GM12864 (cell line): ENCODE results near the gene MSRB3.

Experiments
- DNase-seq: peaks from one replicate; pipeline ENCODE4 v3.0.0-alpha.2; 2011; ENCODE audit warnings: low read depth
- H3K4me3 ChIP-seq: 2 replicates; pipeline ENCODE4 v1.5.1; 2011; ENCODE audit warnings: mild to moderate bottlenecking, low read depth, low read length, control low read depth
- TF ChIP-seq, protein P1 (sequence below): IDR thresholded peaks from 2 replicates; pipeline ENCODE4 v1.5.1; 2011; ENCODE audit warnings: low read depth, mild to moderate bottlenecking, moderate library complexity, low read length, control low read depth, inconsistent platforms; ENCODE audit errors: missing control alignments

The MSRB3 gene

DNA sequence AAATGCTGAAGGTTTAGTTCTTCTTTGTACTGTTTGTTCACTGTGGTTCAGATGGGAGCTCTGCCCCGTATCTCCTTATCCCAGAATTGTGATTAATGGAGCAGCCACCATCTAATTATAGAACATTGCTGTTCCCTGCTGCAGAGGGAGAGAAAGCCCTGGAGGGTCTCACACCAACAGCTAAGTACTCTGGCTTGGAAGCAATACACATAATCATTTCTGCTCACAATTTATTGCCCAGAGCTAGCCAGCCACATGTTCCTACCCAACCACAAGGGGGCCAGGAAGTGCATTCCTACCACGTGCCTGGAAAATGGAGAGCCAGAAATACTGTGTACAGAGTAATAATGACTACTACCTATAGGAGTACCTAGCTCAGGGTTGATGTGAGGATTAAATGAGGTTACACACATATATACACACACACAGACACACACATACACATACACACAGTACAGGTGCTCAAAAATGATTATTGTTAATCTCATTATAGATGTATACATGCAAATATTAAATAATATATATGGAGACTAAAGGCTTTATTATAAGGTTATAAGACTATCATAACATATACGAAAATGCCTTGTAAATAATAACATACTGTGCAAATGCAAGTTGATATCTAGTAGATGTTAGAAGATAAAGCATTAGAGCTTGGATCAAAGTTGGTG is 22.3 kb downstream of the MSRB3 start:
- no peak overlapping the region for H3K4me3 ChIP-seq
- DNase-seq: no peak
- TF ChIP-seq, protein P1, sequence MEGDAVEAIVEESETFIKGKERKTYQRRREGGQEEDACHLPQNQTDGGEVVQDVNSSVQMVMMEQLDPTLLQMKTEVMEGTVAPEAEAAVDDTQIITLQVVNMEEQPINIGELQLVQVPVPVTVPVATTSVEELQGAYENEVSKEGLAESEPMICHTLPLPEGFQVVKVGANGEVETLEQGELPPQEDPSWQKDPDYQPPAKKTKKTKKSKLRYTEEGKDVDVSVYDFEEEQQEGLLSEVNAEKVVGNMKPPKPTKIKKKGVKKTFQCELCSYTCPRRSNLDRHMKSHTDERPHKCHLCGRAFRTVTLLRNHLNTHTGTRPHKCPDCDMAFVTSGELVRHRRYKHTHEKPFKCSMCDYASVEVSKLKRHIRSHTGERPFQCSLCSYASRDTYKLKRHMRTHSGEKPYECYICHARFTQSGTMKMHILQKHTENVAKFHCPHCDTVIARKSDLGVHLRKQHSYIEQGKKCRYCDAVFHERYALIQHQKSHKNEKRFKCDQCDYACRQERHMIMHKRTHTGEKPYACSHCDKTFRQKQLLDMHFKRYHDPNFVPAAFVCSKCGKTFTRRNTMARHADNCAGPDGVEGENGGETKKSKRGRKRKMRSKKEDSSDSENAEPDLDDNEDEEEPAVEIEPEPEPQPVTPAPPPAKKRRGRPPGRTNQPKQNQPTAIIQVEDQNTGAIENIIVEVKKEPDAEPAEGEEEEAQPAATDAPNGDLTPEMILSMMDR: peak; percentile 35

DNA sequence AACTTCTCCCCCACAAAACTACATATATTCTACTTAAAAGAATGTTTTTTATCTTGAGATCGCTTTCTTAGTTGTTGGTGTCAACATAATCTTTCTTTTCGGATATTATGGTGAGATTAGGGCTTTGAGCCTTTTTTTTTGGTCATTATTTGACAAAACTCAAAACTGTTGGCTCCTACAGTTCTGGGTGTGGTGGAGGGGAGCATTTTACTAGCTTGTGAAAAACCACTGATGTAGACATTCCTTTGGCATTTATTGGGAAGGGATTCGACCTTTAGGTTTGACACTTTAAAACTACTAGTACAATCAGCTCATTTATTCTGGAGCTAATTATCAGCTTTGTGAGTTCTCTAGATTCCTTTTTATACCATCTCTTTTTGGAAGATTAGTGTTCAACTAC is 24.4 kb downstream of the MSRB3 start:
- TF ChIP-seq, protein P1: no peak
- no peak for DNase-seq
- H3K4me3 ChIP-seq: no peak overlapping the region

GRCh38 chr12:65305346-65305950 is 27.0 kb downstream of the MSRB3 start:
- DNase-seq: no peak
- no peak overlapping the region for H3K4me3 ChIP-seq
- TF ChIP-seq, protein P1: no peak

GRCh38 chr12:65306366-65307168 is 28.1 kb downstream of the MSRB3 start:
- TF ChIP-seq, protein P1: peak; percentile 55

GRCh38 chr12:65307169-65307501 is 28.7 kb downstream of the MSRB3 start:
- DNase-seq: no peak
- no peak overlapping the region for H3K4me3 ChIP-seq
- TF ChIP-seq, protein P1: no peak

More at GRCh38 chr12:65306366-65307168, 28.1 kb downstream of the MSRB3 start:
- DNase-seq: no peak
- no peak overlapping the region for H3K4me3 ChIP-seq

DNA sequence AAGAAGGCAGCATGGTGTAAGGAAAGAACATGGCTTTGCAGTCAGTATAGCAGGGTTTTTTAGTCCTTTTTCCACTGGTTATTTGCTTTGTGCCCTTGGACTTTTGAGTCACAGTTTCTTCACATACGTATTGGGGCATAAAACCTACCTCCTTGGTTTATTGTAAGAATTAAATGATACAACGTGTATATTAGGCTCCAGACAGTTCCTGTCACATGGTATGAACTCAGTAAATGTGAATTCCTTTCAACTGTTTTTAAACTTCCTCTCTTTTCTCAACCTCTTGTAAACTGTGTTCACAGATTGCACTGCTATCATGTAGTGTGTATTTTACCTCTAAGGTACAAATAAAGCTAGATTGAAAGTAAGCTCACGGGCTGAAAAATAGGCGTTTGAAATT is 29.5 kb downstream of the MSRB3 start:
- DNase-seq: no peak
- H3K4me3 ChIP-seq: no peak overlapping the region
- TF ChIP-seq, protein P1: no peak
